Left forelimb (tissue), 1 donor: Measurements from ENCODE around the gene EPHA2.
"Not testable (repeated sequence)": the region's sequence is repeated elsewhere in the genome, so short reads cannot be mapped to it uniquely, and the experiment has no call there.

ENCODE experiments used
- DNase-seq: peaks from one replicate; pipeline ENCODE4 v3.0.0-alpha.2; 2018; ENCODE audit warnings: low spot score

The EPHA2 gene

GRCh38 chr1:16119504-16119903, 36.4 kb downstream of the EPHA2 start:
- no peak for DNase-seq

GRCh38 chr1:16118706-16119105, 37.2 kb downstream of the EPHA2 start:
- no peak for DNase-seq

- no peak for DNase-seq
These were observed 37.9 kb downstream of the EPHA2 start for GRCh38 chr1:16117936-16118335.

- no peak for DNase-seq
These were observed 38.5 kb downstream of the EPHA2 start for GRCh38 chr1:16117369-16117768.

- DNase-seq: no peak
These were observed 39.2 kb downstream of the EPHA2 start for GRCh38 chr1:16116625-16117024.

- DNase-seq: no peak
These were observed 39.9 kb downstream of the EPHA2 start for GRCh38 chr1:16116002-16116401.

GRCh38 chr1:16115468-16115983, 40.3 kb downstream of the EPHA2 start:
- DNase-seq: no peak

- no peak for DNase-seq
These were observed 41.1 kb downstream of the EPHA2 start for GRCh38 chr1:16114527-16115467.

- no peak for DNase-seq
These were observed 43.0 kb downstream of the EPHA2 start for GRCh38 chr1:16112596-16113555.

- DNase-seq: no peak
These were observed 43.9 kb downstream of the EPHA2 start for GRCh38 chr1:16111771-16112595.

GRCh38 chr1:16110884-16111283, 45.0 kb downstream of the EPHA2 start:
- no peak for DNase-seq

GRCh38 chr1:16110456-16110855, 45.4 kb downstream of the EPHA2 start:
- DNase-seq: no peak

- no peak for DNase-seq
These were observed 46.3 kb downstream of the EPHA2 start for GRCh38 chr1:16109571-16109970.

GRCh38 chr1:16107039-16107438, 48.8 kb downstream of the EPHA2 start:
- DNase-seq: not testable (repeated sequence)

- no peak for DNase-seq
These were observed 54.2 kb downstream of the EPHA2 start for GRCh38 chr1:16101623-16102022.

- no peak for DNase-seq
These were observed 56.5 kb downstream of the EPHA2 start for GRCh38 chr1:16099412-16099811.

GRCh38 chr1:16095447-16095846, 60.4 kb downstream of the EPHA2 start:
- DNase-seq: no peak

GRCh38 chr1:16094453-16095158, 61.3 kb downstream of the EPHA2 start:
- no peak for DNase-seq

- DNase-seq: no peak
These were observed 62.3 kb downstream of the EPHA2 start for GRCh38 chr1:16093611-16094010.

GRCh38 chr1:16092923-16093511, 62.9 kb downstream of the EPHA2 start:
- no peak for DNase-seq
